Adrenal gland (tissue), 5 donors: ENCODE results near the gene SNX5.

Experiments used
- CTCF ChIP-seq, 6 experiments: fragments of 450-650 bp in 4 of 6; fragments of 200-600 bp in 2 of 6; sonication (generic) in 1 of 6; IDR thresholded peaks; 1 replicate in 5 of 6; 2 replicates in 1 of 6; pipeline versions ENCODE4 v1.5.1 to v1.8.0; 2016 to 2021; ENCODE audit warnings: antibody characterized with exemption in 6 of 6, mild to moderate bottlenecking in 2 of 6, moderate library complexity in 1 of 6
- POLR2A ChIP-seq, 2 donors: fragments of 450-650 bp; IDR thresholded peaks; one replicate each; pipeline ENCODE4 v1.6.1; 2017; ENCODE audit warnings: antibody characterized with exemption in 2 of 2, mild to moderate bottlenecking in 2 of 2, moderate library complexity in 1 of 2
- donor health status: DM: no; HTN: no; CAD: no.

- TF ChIP-seq CTCF (IDR thresholded peaks at IDR 0.05) (no peak), POLR2A (IDR thresholded peaks at IDR 0.05) (no peak)
Observed at GRCh38 chr20:17964632-17965031, 4.0 kb downstream of the SNX5 start.
